ENCODE measurements around the gene KCNMA1. TPM values are rescaled to one million over a fixed set of nuclear protein-coding genes. Genes with fewer than 3 reads are reported as not detected.

KCNMA1 gene
- total RNA-seq, 1 donor from 2014 or later = 30.1 TPM

DNA sequence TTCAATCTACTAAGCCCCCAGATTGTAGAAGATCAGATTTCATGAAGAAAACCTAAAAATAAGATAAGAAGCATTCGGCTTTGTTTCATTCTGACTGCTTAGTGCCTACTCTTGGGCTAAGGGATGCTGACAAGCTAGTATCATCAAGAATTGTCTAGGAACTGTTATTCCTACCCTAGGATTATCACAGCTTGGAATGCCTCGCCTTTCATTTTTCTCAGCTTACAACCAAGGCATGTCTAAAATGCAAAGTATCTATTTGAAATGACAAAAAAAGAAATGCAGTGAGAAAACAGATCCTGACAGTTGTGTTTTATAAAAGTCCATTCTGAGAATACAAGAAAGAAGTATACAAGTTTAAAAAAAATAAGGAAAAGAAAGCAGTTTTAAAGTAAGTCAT lies 441.0 kb downstream of the KCNMA1 start:
- Mint-ChIP-seq H3K27ac (no peak overlapping the region), H3K36me3 (no peaks in the 10 kb centered on the region), H3K27me3 (no peaks in the 10 kb centered on the region), H3K9me3 (no peaks in the 10 kb centered on the region), H3K4me3 (no peak overlapping the region), H3K4me1 (ENCODE audit: unreplicated experiment) (peaks cover 11% of the 10 kb centered on the region)
- TF ChIP-seq, protein P1, sequence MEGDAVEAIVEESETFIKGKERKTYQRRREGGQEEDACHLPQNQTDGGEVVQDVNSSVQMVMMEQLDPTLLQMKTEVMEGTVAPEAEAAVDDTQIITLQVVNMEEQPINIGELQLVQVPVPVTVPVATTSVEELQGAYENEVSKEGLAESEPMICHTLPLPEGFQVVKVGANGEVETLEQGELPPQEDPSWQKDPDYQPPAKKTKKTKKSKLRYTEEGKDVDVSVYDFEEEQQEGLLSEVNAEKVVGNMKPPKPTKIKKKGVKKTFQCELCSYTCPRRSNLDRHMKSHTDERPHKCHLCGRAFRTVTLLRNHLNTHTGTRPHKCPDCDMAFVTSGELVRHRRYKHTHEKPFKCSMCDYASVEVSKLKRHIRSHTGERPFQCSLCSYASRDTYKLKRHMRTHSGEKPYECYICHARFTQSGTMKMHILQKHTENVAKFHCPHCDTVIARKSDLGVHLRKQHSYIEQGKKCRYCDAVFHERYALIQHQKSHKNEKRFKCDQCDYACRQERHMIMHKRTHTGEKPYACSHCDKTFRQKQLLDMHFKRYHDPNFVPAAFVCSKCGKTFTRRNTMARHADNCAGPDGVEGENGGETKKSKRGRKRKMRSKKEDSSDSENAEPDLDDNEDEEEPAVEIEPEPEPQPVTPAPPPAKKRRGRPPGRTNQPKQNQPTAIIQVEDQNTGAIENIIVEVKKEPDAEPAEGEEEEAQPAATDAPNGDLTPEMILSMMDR (conservative IDR thresholded peaks at IDR 0.05) = no peak
- DNase-seq (ENCODE audit: extremely low spot score, unreplicated experiment) = no peak

DNA sequence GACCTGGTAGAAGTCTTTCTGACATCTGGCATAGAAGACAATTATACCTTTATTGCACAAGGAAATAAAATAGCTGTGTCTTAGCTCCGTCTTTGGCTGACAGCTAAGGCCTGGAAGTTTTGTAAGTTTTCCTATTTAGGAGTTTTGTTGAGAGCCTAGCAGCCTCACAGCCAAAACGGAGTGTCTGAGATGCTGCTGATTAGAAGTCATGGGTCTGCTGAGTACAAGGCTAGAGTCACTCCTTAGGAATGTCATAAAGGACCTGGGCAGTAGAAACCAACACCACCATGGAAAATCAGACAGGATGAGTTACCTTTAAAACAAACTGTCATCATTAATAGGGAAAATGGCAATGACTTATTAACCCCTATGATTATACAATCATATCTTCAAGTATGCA lies 442.5 kb downstream of the KCNMA1 start:
- Mint-ChIP-seq H3K36me3 (no peaks in the 10 kb centered on the region), H3K27ac (no peak overlapping the region), H3K4me3 (no peak overlapping the region), H3K4me1 (ENCODE audit: unreplicated experiment) (peaks cover 6% of the 10 kb centered on the region), H3K9me3 (no peaks in the 10 kb centered on the region), H3K27me3 (no peaks in the 10 kb centered on the region)
- TF ChIP-seq, protein P1 (conservative IDR thresholded peaks at IDR 0.05) = no peak
- DNase-seq (ENCODE audit: extremely low spot score, unreplicated experiment) = no peak

DNA sequence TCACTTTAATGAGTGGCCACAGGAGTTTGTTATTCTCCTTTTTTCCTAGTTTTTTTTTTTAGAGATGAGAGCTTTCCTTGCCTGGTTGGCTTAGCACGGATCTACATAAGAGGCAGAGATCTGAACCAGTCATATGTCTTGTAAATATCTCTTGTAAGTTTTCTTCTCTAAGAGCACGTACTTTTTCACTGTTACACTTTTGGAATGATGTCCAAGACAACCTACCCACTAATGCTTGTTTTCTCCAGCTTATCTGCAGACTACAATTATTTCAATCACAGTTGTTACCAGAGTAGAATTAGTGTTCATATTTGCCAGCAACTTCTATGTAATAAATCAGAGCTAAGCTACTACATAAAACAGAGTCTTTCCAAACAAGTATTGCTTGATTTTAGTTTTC lies 444.6 kb downstream of the KCNMA1 start:
- H3K4me3 Mint-ChIP-seq = no peak overlapping the region
- H3K4me1 Mint-ChIP-seq (ENCODE audit: unreplicated experiment) = peaks cover 7% of the 10 kb centered on the region
- TF ChIP-seq, protein P1 (conservative IDR thresholded peaks at IDR 0.05) = no peak
- no peak overlapping the region for H3K27ac Mint-ChIP-seq
- DNase-seq (ENCODE audit: extremely low spot score, unreplicated experiment) = no peak
- no peaks in the 10 kb centered on the region for H3K36me3 Mint-ChIP-seq
- no peaks in the 10 kb centered on the region for H3K27me3 Mint-ChIP-seq
- H3K9me3 Mint-ChIP-seq = no peaks in the 10 kb centered on the region

DNA sequence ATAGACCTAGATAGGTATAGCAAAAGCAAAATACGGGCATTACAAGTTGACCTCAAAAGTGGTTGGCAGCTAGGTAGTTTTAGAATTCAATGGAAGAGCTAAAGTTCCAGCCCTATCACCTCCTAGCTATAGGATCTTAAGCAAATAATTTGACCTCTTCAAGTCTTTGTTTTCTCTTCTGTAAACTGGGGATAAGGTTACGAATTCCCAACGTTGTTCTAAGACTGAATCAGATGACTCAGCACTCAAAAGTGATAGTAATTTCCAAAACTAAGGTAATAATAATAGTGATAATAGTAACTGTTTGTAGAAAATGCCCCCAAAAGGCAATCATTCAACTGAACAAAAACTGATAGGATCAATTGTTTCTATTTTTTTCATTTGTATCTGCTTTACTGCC lies 445.2 kb downstream of the KCNMA1 start:
- H3K36me3 Mint-ChIP-seq = no peaks in the 10 kb centered on the region

DNA sequence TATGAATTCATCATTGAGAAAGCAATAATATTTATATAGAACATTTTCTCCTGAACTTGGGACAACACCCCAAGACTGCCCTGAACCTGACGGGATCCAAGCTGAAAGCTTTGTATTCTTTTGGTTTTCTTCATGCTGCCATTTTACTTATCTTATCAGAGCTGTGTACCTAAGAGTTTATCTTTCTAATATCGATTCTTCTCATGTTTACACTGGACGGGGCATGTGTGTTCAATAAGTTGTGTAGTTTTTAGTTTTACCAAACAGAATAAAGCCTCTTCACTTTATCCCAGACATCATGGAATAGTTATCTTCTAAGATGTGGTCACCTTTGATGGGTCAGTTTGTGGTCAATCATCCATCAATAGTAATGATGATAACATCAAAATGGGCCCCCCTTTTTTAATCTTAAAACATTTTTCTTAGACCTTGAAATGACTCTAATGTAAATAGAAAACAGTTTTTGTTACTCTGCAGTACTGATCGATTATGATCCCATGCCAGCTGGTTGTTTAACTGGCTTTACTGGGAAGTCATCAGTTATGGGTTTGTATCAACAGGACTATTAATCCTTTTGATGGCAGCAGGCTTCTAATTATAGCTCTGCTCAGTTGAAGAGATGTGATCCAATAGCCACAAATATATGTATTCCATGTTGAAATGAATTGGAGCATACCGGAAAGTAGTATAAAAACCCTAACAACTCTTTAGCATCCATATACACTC lies 446.1 kb downstream of the KCNMA1 start:
- TF ChIP-seq, protein P1 (conservative IDR thresholded peaks at IDR 0.05) = no peak
- Mint-ChIP-seq H3K36me3 (no peaks in the 10 kb centered on the region), H3K27me3 (no peaks in the 10 kb centered on the region), H3K9me3 (no peaks in the 10 kb centered on the region), H3K4me1 (ENCODE audit: unreplicated experiment) (peaks cover 15% of the 10 kb centered on the region), H3K27ac (no peak overlapping the region), H3K4me3 (no peak overlapping the region)
- no peak for DNase-seq (ENCODE audit: extremely low spot score, unreplicated experiment)

More for the DNA sequence above, 445.2 kb downstream of the KCNMA1 start:
- H3K4me3 Mint-ChIP-seq = no peak overlapping the region
- H3K4me1 Mint-ChIP-seq (ENCODE audit: unreplicated experiment) = peaks cover 13% of the 10 kb centered on the region
- no peaks in the 10 kb centered on the region for H3K9me3 Mint-ChIP-seq
- H3K27me3 Mint-ChIP-seq = no peaks in the 10 kb centered on the region
- H3K27ac Mint-ChIP-seq = no peak overlapping the region
- TF ChIP-seq, protein P1 (conservative IDR thresholded peaks at IDR 0.05) = no peak
- DNase-seq (ENCODE audit: extremely low spot score, unreplicated experiment) = no peak
